ENCODE results near the gene PARN. TPM values are rescaled to one million over a fixed set of nuclear protein-coding genes. Genes with fewer than 3 reads are reported as not detected.

The PARN gene
- total and polyA plus RNA-seq, 2 experiments from 2014 or later, result 32.5 to 61.3 TPM

DNA sequence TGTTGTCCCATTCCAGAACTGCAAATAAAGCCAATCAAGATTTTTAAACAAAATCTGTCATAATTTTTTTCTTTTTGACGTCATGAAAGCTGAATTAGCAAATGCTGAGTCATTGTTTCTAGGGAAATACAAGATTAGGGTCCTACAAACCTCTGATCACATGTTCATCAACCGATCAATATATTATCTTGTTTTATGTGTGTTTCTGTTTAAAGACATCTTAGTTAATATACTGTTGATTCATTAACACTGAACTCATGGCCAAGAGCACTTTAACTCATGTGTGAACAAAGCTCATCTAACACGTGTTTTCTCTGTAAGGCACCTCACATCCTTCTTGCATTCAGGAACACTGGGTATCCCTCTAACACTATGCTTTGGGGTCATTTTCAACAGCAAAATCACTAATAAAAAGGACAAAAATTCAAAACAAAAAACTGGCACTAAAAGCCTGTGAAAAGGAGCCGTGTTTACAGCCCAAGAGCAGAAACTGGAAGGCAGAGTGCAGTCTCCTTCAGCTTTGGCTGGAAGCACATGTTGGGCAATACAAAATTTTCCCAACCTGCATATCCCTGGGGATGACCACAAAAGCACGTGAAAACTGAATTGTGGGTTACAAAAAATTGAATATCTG, 102.5 kb downstream of the PARN start (continued):
- TF ChIP-seq, protein P1, sequence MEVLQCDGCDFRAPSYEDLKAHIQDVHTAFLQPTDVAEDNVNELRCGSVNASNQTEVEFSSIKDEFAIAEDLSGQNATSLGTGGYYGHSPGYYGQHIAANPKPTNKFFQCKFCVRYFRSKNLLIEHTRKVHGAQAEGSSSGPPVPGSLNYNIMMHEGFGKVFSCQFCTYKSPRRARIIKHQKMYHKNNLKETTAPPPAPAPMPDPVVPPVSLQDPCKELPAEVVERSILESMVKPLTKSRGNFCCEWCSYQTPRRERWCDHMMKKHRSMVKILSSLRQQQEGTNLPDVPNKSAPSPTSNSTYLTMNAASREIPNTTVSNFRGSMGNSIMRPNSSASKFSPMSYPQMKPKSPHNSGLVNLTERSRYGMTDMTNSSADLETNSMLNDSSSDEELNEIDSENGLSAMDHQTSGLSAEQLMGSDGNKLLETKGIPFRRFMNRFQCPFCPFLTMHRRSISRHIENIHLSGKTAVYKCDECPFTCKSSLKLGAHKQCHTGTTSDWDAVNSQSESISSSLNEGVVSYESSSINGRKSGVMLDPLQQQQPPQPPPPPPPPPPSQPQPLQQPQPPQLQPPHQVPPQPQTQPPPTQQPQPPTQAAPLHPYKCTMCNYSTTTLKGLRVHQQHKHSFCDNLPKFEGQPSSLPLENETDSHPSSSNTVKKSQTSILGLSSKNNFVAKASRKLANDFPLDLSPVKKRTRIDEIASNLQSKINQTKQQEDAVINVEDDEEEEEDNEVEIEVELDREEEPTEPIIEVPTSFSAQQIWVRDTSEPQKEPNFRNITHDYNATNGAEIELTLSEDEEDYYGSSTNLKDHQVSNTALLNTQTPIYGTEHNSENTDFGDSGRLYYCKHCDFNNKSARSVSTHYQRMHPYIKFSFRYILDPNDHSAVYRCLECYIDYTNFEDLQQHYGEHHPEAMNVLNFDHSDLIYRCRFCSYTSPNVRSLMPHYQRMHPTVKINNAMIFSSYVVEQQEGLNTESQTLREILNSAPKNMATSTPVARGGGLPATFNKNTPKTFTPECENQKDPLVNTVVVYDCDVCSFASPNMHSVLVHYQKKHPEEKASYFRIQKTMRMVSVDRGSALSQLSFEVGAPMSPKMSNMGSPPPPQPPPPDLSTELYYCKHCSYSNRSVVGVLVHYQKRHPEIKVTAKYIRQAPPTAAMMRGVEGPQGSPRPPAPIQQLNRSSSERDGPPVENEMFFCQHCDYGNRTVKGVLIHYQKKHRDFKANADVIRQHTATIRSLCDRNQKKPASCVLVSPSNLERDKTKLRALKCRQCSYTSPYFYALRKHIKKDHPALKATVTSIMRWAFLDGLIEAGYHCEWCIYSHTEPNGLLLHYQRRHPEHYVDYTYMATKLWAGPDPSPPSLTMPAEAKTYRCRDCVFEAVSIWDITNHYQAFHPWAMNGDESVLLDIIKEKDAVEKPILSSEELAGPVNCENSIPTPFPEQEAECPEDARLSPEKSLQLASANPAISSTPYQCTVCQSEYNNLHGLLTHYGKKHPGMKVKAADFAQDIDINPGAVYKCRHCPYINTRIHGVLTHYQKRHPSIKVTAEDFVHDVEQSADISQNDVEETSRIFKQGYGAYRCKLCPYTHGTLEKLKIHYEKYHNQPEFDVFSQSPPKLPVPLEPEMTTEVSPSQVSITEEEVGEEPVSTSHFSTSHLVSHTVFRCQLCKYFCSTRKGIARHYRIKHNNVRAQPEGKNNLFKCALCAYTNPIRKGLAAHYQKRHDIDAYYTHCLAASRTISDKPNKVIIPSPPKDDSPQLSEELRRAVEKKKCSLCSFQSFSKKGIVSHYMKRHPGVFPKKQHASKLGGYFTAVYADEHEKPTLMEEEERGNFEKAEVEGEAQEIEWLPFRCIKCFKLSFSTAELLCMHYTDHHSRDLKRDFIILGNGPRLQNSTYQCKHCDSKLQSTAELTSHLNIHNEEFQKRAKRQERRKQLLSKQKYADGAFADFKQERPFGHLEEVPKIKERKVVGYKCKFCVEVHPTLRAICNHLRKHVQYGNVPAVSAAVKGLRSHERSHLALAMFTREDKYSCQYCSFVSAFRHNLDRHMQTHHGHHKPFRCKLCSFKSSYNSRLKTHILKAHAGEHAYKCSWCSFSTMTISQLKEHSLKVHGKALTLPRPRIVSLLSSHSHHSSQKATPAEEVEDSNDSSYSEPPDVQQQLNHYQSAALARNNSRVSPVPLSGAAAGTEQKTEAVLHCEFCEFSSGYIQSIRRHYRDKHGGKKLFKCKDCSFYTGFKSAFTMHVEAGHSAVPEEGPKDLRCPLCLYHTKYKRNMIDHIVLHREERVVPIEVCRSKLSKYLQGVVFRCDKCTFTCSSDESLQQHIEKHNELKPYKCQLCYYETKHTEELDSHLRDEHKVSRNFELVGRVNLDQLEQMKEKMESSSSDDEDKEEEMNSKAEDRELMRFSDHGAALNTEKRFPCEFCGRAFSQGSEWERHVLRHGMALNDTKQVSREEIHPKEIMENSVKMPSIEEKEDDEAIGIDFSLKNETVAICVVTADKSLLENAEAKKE (CRISPR knock-in tag; IDR thresholded peaks at IDR 0.05), result no peak
- TF ChIP-seq JUNB (IDR thresholded peaks at IDR 0.05; ENCODE audit: unreplicated experiment) (no peak), NANOG (IDR thresholded peaks at IDR 0.05; ENCODE audit: borderline replicate concordance) (no peak), CTCF (conservative IDR thresholded peaks at IDR 0.05; ENCODE audit: low read depth in 2 of 2) (no peak), ZNF331 (CRISPR knock-in tag; IDR thresholded peaks at IDR 0.05; ENCODE audit: low read depth) (no peak), ETS1 (IDR thresholded peaks at IDR 0.05) (no peak)

Data from GM23338 (cell line).